Midbrain (tissue), 1 donor: ENCODE data around the gene MYMX.
"Not testable (repeated sequence)": the region's sequence is repeated elsewhere in the genome, so short reads cannot be mapped to it uniquely, and the experiment has no call there.

Experiments used
- DNase-seq: peaks from one replicate; lab custom pipeline; 2025; lab: John Stamatoyannopoulos, UW

Gene MYMX

DNA sequence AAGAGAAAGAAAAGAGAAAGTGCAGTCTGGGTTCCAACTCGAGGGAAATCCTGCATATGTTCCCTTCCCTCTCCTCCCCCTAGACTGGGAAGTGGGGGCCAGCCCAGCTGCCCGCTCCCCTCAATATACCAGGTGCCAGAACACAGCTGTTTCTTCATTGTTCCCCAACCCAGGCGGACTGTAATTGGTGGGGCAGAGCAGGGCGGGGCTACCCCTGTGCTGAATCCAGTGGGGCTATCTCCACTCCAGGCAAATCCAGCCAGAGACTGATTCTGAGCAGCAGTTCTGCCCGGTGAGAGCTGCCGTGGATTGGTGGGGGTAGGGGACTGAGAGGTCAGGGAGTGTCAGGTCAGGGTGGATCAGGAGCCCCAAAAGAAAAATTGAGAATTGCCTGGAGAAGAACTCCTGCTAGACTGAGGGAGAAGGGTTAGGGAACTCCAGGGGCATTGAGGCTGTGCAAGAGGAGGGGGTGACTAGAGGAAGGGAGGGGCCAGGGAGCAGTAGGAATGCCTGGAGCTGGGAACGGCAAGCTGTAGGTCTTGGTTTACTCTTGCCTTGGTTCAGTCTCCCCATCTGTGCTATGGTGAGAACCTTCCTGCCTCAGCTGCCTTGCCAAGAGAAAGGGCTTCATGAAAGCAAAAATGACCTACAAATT lies at the start of gene MYMX:
TSS of gene MYMX (plus strand) at position 250 of the 655 bp plus-strand sequence. CDS start 546 bp downstream, outside the sequence.
- DNase-seq = no peak

- no peak for DNase-seq
Observed at GRCh38 chr6:44167567-44167966, 49.2 kb upstream of the MYMX start.

DNA sequence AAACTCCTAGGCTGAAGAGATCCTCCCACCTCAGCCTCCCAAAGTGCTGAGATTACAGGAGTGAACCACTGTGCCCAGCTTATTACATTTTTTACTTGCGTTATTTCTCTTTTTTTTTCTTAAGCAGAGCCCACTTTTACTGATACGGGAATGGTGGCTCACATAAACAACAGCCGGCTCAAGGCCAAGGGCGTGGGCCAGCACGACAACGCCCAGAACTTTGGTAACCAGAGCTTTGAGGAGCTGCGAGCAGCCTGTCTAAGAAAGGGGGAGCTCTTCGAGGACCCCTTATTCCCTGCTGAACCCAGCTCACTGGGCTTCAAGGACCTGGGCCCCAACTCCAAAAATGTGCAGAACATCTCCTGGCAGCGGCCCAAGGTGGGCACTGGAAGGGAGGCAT lies 47.6 kb upstream of the MYMX start:
- no peak for DNase-seq

DNA sequence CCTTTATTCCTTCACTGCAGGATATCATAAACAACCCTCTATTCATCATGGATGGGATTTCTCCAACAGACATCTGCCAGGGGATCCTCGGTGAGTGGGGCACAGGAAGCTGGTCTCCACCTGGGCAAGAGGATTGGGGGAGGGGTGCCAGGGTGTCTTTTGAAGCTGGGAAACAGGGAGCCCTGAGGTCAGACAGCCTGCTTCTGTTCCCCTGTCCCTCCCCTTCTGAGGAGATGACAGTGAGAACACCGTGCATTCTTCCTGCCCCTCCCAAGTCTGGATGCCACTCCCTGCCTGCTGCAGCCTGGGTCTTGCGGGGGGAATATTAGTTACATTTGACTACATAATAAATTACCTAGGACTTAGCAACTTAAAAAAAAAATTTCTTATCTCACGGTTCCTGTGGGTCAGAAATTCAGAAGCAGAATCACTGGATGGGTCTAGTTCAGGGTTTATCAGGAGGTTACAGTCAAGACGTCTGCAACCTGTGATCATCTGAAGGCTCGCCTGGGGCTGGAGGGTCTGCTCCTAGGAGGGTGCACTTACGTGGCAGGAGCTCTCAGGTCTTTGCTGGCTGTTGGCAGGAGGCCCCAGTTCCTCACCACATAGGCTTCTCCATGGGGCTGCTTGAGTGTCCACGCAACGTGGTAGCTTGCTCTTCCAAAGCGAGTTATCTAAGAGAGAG lies 46.7 kb upstream of the MYMX start:
- DNase-seq = no peak

DNA sequence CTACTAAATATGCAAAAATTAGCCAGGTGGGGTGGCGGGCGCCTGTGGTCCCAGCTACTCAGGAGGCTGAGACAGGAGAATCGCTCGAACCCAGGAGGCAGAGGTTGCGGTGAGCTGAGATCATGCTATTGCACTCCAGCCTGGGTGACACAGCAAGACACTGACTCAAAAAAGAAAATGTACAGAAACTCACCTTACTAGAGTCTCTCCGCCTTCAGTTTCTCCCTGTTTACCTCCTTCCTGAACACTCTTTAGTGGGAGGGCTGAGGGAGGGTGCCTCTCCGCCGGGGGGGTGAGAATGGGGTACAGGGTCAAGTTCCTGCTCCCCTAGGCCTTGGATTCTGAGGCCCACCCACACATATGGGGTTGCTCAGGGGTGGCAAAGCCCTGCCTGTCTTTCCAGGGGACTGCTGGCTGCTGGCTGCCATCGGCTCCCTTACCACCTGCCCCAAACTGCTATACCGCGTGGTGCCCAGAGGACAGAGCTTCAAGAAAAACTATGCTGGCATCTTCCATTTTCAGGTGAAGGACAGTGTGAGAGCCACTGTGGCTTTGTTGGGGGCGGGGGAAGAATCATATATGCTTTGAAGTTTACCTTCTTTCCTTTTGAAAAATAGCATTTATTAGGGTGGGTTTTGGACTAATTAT lies 44.7 kb upstream of the MYMX start:
- no peak for DNase-seq

- peak; percentile 66 for DNase-seq
Observed at GRCh38 chr6:44172731-44173500, 43.8 kb upstream of the MYMX start.

DNA sequence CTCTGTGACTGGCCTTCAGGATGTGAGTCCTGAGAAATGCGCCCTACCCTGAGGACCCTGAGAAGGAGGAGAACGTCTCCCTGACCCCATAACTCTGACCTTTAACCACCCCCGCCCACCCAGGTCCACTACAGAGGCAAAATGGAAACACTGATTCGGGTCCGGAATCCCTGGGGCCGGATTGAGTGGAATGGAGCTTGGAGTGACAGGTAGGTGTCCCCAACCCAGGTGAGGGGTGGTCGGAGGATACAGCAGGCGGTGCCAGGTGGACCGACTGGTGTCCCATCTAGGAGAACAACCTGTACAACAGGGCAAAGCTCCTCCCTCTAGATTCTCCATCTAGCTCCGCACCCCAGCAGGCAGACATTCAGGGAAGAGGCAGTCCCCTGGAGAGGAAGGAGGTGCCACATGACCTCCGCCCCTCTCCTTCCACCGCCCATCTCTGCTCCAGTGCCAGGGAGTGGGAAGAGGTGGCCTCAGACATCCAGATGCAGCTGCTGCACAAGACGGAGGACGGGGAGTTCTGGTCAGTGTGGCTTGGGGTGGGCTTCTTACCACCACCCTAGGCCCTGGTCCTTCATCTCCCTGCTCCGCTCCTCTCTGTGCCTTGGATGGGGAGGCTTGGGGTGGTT lies 40.5 kb upstream of the MYMX start:
- no peak for DNase-seq

DNA sequence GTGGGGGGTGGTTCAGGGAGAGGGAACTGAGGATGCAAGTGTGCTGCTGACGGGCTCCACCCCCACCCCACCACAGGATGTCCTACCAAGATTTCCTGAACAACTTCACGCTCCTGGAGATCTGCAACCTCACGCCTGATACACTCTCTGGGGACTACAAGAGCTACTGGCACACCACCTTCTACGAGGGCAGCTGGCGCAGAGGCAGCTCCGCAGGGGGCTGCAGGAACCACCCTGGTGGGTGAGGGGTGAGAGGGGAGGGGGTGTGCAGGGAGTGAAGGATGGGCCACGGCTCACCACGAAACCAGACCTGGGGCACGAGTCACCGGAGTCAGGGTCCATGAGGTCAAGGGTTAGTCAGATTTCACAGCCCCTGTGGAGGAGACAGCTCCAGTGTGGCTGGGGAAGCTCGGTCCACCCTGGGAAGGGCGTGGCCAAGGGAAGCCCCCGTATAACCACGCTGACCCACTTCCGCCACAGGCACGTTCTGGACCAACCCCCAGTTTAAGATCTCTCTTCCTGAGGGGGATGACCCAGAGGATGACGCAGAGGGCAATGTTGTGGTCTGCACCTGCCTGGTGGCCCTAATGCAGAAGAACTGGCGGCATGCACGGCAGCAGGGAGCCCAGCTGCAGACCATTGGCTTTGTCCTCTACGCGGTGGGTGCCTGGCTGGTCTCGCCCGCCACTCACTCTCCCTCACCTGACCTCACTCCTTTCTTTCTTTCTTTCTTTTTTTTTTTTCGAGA lies 39.8 kb upstream of the MYMX start:
- DNase-seq = no peak

DNA sequence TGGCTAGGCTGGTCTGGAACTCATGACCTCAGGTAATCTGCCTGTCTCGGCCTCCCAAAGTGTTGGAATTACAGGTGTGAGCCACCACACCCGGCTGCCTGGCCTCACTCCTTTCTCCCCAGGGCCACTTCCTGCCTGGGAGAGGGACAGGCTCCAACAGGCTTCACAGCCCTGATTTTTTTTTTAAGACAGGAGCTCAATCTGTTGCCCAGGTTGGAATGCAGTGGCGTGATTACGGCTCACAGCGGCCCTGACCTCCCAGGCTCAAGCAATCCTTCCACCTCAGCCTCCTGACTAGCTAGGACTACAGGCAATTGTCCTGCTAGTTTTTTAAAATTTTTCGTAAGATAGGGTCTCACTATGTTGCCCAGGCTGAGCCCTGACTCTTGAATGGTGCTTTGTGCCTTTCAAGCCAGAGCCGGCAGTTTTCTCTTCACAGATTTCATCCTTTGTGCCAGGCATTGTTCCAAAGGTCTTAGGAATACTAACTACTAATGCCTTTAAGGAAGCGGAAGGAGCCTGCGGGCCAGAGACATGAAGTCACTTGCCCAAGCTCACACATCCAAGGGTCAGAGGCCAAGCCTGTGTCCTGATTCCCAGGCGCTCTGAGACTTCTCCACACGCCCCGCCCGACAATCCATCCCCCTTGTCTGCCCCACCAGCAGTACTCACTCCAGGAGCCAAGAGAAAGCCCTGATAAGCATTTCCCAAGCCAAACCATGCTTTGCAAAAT lies 38.9 kb upstream of the MYMX start:
- DNase-seq = no peak

DNA sequence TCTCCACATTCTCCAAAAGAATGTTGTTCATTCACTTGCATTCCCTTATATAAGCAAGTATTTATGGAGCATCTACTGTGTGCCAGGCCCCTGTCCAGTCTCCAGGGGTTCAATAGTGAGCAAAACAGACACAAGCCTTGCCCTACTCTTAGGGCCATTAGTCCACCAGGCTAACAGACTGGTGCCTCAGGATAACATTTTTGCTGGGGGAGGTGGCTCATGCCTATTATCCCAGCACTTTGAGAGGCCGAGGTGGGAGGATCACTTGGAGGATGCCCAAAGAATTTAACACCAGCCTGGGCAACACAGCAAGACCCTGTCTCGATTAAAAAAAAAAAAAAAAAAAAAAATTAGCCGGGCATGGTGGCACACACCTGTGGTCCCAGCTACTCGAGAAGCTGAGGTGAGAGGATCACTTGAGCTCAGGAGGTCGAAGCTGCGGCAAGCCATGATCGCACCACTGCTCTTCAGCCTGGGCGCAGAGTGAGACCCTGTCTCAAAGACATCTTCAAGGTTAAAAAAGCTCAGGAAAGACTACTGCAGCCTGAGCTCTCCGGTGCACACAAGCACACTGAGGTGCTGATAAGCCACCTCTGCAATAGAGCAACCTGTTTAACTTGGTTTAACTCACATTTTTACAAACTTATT lies 38.2 kb upstream of the MYMX start:
- no peak for DNase-seq

GRCh38 chr6:44179072-44179536 lies 37.6 kb upstream of the MYMX start:
- no peak for DNase-seq

DNA sequence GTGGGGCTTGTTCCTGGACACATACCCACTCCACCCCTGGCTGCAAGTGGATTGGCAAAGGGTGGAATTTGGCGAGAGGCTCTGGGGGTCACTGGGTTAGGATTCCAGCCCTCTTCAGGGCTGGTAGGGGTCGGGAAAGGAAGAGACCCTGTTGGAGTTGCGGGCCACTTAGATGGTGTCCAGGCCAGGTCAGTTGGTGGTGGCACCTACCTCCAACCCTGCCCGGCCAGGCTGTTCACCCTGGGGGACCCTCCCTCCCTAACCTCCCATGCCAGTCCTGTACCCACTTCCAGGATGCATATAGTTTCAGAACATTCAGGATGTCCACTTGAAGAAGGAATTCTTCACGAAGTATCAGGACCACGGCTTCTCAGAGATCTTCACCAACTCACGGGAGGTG lies 37.1 kb upstream of the MYMX start:
- DNase-seq = no peak

- DNase-seq = no peak
Observed at GRCh38 chr6:44180406-44180805, 36.3 kb upstream of the MYMX start.

DNA sequence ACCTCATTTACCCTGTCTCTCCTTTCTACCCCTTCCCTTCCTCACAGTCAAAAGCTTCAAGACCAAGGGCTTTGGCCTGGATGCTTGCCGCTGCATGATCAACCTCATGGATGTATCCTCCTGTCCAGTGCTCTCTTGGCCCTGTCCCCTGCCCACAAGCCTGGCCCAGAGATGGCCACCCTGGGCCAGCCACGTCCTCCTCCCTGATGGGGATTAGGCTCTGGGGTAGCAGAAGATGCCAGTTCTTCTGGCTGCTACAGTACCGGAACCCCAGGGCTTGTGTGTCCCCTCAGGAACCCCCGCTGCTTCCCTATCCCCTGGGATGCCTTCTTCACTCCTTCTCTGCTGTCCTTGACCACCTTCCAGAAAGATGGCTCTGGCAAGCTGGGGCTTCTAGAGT lies 35.8 kb upstream of the MYMX start:
- no peak for DNase-seq

DNA sequence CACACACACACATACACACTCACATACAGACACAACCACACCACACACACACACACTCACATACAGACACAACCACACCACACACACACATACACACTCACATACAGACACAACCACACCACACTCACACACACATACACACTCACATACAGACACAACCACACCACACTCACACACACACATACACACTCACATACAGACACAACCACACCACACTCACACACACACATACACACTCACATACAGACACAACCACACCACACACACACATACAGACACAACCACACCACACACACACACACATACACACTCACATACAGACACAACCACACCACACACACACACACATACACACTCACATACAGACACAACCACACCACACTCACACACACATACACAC lies 34.9 kb upstream of the MYMX start:
- DNase-seq = not testable (repeated sequence)

DNA sequence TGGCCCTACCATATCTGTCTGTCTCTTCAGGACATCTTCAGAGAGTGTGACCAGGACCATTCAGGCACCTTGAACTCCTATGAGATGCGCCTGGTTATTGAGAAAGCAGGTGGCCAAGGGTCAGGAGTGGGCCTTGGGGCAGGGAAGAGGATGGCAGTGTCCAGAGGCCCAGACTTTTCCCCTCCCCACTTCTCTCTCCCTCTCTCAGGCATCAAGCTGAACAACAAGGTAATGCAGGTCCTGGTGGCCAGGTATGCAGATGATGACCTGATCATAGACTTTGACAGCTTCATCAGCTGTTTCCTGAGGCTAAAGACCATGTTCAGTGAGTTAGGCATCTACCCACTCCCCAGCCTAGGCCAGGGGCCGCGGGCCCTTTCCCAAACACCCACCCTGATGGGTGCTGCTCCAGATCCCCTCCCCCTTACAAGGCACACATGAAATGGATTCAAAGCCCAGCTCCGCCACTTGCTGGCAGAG lies 33.8 kb upstream of the MYMX start:
- DNase-seq = no peak

DNA sequence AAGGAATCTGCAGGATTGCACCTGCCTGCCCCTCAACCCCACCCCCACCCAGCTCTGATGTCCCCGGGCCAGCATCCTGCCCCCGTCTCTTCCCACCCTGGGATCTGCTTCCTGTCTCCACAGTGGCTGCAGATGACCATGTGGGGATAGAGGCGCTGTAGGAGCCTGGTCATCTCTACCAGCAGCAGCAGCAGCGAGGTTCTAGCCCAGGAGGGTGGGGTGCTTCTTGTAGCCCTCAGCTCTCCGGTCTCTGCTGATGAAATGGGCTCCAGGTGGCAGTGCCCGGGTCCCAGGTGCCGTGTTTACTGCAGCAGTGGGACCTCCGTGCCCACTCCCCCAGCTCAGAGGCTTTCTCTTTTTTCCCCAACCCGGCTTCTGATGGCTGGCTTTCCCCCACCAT lies 32.9 kb upstream of the MYMX start:
- no peak for DNase-seq

GRCh38 chr6:44185356-44185755 lies 31.4 kb upstream of the MYMX start:
- DNase-seq = not testable (repeated sequence)

DNA sequence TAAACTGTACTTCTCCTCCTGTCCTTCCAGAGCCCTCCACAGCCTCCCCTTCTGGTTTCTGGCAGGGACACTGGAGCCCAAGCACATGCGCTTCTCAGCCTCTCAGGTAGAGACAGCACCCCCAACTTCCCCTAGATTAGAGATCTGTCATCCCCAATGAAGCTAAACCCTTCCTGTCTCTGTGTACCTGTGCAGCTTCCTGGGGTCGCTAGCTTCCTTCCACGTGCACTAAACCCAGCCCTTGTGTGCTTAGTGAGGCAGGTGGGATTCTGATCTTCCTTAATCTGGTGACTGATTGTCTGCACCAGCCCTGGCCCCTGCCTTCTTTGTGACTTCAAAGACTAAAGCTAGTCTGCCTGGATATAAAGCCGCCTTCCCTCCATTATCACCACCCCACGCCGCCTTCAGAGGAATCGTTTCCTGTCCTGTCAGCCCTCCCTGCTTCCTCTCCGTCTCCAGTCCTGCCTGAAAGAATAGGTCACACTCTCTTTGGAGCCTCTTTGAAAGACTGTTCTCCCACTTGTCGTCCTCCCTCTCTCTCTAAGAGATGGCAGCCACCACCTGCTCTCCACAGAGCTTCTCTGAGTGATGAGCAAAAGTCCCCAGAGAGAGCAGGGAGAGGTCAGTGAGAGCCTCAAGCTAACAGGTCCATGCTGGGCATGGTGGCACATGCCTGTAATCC lies 30.6 kb upstream of the MYMX start:
- DNase-seq = no peak
